Amygdala (tissue), 56 donors: ENCODE data around the gene REV3L.
"Not testable (repeated sequence)": the region's sequence is repeated elsewhere in the genome, so short reads cannot be mapped to it uniquely, and the experiment has no call there.

Source experiments
- DNase-seq, 56 donors: peaks; one replicate each; lab custom pipeline; 2025; lab: John Stamatoyannopoulos, UW

Gene REV3L

GRCh38 chr6:111274593-111275217, 208.3 kb downstream of the REV3L start:
- no peak for DNase-seq

GRCh38 chr6:111270121-111270520, 212.9 kb downstream of the REV3L start:
- DNase-seq: no peak

- no peak for DNase-seq
These were observed 213.5 kb downstream of the REV3L start for GRCh38 chr6:111269401-111269970.

DNA sequence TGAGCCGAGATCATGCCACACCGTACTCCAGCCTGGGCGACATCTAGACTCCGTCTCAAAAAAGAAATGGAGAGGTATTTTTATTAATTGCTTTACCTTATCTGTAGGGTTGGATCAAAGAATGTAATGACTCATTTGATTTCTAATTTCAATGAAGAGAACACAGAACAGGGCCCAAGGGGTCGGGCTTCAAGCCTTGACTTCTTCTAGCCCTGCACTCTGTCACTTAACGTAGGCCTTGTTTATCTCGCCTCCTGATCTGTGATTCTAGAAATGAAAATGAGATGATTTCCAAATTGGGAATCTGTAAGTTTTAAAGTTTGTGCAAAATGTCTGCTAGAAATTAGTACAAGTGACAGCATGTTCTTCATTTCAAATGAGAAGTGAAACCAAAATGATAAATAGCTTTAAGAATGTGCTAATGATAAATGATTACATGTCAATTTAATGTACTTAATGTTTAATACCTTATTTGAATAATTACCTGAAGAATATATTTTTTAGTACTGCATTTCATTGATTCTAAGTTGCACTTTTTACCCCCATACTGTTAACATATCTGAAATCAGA, 215.2 kb downstream of the REV3L start:
- DNase-seq: no peak

DNA sequence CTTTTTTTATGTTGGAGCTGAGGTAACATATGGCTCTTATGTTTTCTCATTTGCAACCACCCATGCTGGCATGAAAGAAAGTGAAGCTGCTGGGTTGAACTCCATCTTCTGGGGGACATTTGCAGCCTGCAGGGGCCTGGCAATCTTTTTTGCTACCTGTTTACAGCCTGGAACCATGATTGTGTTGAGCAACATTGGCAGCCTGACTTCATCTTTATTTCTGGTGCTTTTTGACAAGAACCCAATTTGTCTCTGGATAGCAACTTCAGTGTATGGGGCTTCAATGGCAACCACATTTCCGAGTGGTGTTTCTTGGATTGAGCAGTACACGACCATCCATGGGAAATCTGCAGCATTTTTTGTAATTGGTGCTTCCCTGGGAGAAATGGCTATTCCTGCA, 216.7 kb downstream of the REV3L start:
- no peak for DNase-seq

GRCh38 chr6:111265842-111266241, 217.2 kb downstream of the REV3L start:
- peak in 2 of 56 donors; percentile 2 to 3 for DNase-seq

GRCh38 chr6:111263837-111264236, 219.2 kb downstream of the REV3L start:
- DNase-seq: no peak

DNA sequence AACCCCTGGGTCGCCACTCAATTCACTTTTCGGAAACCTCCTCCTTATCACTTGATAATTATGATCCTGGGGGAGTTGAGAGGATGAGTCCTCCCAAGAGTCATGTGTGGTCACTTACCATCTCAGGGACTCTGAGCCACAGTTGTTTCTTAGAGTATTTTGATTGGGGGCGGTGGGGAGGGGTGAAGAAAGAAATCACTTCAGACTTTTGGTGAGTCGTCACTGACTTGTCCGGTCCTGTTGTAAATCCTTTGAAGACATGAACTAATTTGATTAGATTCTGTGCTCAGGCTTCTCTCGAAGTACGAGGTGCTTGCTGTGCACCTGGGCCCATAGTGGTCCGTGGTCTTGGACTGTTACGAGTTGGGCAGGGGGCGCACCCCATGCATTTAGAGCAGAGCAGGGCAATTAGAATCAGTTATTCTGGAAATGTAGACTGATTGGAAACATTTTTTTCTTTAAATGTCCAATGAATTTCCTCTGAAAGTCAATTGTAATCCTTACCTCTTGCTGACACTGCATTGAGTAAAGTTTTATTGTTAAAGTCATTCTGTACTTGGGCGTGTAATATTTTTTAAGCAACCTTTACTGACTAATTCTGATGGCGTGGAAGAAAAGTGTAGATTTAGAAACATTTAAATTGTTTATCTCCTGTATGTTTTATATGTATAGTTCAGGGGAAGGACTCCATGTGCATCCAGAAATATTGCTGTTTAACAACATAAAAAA, 222.3 kb downstream of the REV3L start:
- no peak for DNase-seq

- peak; percentile 85 to 99 (median 96) for DNase-seq
These were observed 223.8 kb downstream of the REV3L start for GRCh38 chr6:111259089-111259831.

GRCh38 chr6:111258615-111259088, 224.4 kb downstream of the REV3L start:
- DNase-seq: no peak

GRCh38 chr6:111258010-111258409, 225.0 kb downstream of the REV3L start:
- DNase-seq: no peak

DNA sequence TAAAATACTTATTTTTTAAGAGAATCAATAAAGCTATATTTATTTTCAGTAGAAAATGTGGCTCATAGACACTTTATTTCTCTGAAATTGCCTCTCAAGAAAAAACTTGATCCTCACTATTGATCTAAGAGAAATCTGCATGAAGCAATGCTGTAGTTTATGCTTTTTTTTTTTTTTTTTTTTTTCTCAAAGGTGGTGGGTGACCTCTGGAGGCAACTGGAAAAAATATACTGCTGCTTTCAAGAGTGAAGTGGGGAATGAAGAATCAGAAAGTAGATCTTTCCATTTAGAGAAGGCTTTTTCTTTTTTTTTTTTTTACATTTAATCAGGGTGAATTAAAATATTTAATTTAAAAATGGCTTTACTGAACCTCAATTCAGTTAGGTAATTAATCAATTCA, 226.4 kb downstream of the REV3L start:
- DNase-seq: no peak

DNA sequence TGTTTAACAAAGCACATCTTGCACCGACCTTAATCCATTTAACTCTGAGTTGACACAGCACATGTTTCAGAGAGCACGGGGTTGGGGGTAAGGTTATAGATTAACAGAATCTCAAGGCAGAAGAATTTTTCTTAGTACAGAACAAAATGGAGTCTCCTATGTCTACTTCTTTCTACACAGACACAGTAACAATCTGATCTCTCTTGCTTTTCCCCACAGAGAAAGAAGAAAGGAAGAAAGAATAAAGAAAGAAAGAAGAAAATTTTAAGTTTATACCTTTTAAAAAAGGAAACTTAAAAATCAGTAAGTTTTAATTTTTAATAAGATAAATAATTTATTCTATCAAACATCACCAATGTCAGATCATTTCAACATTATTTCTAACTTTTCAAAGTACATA, 227.2 kb downstream of the REV3L start:
- not testable (repeated sequence) for DNase-seq

DNA sequence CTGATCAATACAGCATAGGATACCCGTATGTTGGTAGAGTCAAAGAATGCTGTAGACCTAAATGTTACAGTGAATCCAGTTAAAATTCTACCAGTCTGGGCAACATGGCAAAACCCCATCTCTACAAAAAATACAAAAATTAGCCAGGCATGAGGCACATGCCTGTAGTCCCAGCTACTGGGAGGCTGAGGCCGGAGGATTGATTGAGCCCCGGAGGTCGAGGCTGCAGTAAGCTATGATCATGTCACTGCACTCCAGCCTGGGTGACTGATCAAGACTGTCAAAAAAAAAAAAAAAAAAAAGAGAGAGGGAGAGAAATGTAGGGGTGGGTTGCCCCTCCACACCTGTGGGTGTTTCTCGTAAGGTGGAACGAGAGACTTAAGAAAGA, 228.2 kb downstream of the REV3L start:
- no peak for DNase-seq

- no peak for DNase-seq
These were observed 228.8 kb downstream of the REV3L start for GRCh38 chr6:111254004-111254778.

DNA sequence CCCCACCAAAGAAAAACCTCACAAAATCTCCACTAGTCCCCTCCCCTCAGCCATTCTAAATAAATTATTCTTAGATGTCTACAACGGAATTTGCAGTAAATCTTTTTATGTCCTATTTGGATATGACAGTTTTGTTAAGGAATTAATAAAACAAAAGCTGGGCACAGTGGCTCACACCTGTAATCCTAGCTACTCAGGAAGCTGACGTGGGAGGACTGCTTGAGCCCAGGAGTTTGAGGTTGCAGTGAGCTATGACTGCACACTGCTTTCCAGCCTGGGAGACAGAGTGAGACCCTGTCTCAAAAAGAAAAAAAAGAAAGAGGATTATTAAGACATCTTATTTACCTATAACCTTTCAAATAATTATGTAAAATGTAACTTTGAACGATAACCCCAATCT, 230.3 kb downstream of the REV3L start:
- no peak for DNase-seq

- no peak for DNase-seq
These were observed 232.1 kb downstream of the REV3L start for GRCh38 chr6:111250791-111251354.
